Measurements from ENCODE around the gene DNAJB1. TPM values are rescaled to one million over a fixed set of nuclear protein-coding genes. Genes with fewer than 3 reads are reported as not detected.

DNAJB1 gene
- total RNA-seq, 1 experiment from 2014 or later = 77.7 TPM

DNA sequence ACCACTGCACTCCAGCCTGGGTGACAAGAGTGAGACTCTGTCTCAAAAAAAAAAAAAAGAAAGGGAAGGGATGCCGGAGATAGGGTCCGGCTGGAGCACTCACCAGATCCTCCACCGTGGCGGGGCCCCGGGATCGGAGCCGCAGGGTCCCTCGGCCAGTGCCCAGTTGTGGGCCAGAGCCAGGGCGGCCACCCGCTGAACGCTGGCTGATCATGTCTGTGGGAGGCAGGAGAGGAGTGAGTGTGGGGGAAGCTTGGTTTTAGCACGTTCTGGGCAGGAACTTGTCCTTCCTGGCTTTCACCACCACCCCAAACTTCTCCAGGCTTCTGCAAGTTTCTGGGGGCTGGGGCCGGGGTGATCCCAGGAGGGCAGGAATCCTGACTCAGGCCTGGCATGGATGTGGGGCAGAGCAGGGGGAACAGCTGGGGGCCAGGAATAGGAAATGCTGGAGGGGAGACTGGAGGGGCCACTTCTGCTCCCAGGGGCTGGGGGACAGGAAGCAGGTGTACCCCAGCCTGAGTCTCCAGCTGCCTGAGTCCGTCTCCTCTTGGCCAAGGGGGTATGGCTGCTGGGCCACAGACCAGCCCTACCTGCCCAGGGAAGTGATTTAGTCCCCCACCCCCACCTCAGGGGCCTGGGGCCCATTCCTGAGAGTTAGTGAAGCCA lies 38.8 kb downstream of the DNAJB1 start:
- no peaks in the 10 kb centered on the region for H3K27me3 ChIP-seq (ENCODE audit: insufficient read depth, low read length)
- no peaks in the 10 kb centered on the region; the same call in 1 of the 2 replicates for H3K4me1 ChIP-seq (ENCODE audit: insufficient read depth, low read length)
- no peak overlapping the region for H3K14ac ChIP-seq (ENCODE audit: insufficient read depth, low read length)
- Mint-ChIP-seq H3K27me3 (ENCODE audit: low read depth) (no peaks in the 10 kb centered on the region), H3K27ac (no peak overlapping the region), H3K36me3 (ENCODE audit: insufficient read depth in 1 of 3, low read depth in 3 of 3) (peaks cover 10 to 38% (median 23%) of the 10 kb centered on the region in 3 experiments; a peak in 6 of 7 replicates), H3K9me3 (no peaks in the 10 kb centered on the region; a peak in 1 of 5 replicates), H3K4me1 (peaks cover 14 to 29% of the 10 kb centered on the region in 2 experiments), H3K4me3 (no peak overlapping the region; a peak in 1 of 5 replicates)
- no peak overlapping the region for H3K4me2 ChIP-seq (ENCODE audit: insufficient read depth, insufficient read length, low read length)
- H3K27ac ChIP-seq (ENCODE audit: insufficient read length, low read depth, low read length) = no peak overlapping the region
- no peak overlapping the region for H3K4ac ChIP-seq (ENCODE audit: low read depth, low read length)
- peaks cover 3% of the 10 kb centered on the region for H3K23me2 ChIP-seq (ENCODE audit: insufficient read length, low read depth, low read length, poor library complexity, severe bottlenecking)
- no peaks in the 10 kb centered on the region for H4K20me1 ChIP-seq (ENCODE audit: control insufficient read depth, insufficient read depth, insufficient read length)
- no peak overlapping the region for H2AK5ac ChIP-seq (ENCODE audit: insufficient read length, low read length)
- H3K9ac ChIP-seq (ENCODE audit: extremely low read depth, insufficient read length, low read length) = no peak overlapping the region
- no peak overlapping the region for H4K8ac ChIP-seq (replicated peaks; ENCODE audit: insufficient read length, low read depth, low read length)
- H2BK12ac ChIP-seq (ENCODE audit: insufficient read length, low read depth, low read length) = no peak overlapping the region
- no peak overlapping the region for H3K56ac ChIP-seq (ENCODE audit: insufficient read length, low read depth, low read length)
- no peaks in the 10 kb centered on the region for H3K9me3 ChIP-seq (ENCODE audit: control insufficient read depth, low read depth, low read length)
- TF ChIP-seq, protein P1, sequence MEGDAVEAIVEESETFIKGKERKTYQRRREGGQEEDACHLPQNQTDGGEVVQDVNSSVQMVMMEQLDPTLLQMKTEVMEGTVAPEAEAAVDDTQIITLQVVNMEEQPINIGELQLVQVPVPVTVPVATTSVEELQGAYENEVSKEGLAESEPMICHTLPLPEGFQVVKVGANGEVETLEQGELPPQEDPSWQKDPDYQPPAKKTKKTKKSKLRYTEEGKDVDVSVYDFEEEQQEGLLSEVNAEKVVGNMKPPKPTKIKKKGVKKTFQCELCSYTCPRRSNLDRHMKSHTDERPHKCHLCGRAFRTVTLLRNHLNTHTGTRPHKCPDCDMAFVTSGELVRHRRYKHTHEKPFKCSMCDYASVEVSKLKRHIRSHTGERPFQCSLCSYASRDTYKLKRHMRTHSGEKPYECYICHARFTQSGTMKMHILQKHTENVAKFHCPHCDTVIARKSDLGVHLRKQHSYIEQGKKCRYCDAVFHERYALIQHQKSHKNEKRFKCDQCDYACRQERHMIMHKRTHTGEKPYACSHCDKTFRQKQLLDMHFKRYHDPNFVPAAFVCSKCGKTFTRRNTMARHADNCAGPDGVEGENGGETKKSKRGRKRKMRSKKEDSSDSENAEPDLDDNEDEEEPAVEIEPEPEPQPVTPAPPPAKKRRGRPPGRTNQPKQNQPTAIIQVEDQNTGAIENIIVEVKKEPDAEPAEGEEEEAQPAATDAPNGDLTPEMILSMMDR (conservative IDR thresholded peaks at IDR 0.05) = no peak
- no peak for DNase-seq
- no peak overlapping the region for H2BK20ac ChIP-seq (ENCODE audit: low read depth, low read length, poor library complexity, severe bottlenecking)
- H3K23ac ChIP-seq (ENCODE audit: insufficient read length, low read depth, low read length) = no peak overlapping the region
- H3K79me2 ChIP-seq (ENCODE audit: insufficient read depth, low read length) = no peaks in the 10 kb centered on the region
- no peak overlapping the region for H4K5ac ChIP-seq (ENCODE audit: insufficient read length, low read depth, low read length)
- H3K79me1 ChIP-seq (ENCODE audit: insufficient read depth, low read depth, low read length, poor library complexity, severe bottlenecking) = no peaks in the 10 kb centered on the region
- no peak overlapping the region for H2BK15ac ChIP-seq (ENCODE audit: low read depth, low read length)
- no peak overlapping the region for H4K91ac ChIP-seq (ENCODE audit: insufficient read length, low read depth, low read length)
- no peak overlapping the region for H2BK5ac ChIP-seq (ENCODE audit: insufficient read length, low read length)
- H2AFZ ChIP-seq (ENCODE audit: low read length) = no peak overlapping the region
- no peak overlapping the region for H2BK120ac ChIP-seq (ENCODE audit: low read depth, low read length, poor library complexity, severe bottlenecking)
- no peak overlapping the region for H3K18ac ChIP-seq (ENCODE audit: insufficient read length, low read depth, low read length)
- H3T11ph ChIP-seq (ENCODE audit: low read length) = no peak overlapping the region
- no CpG with 5 or more reads among the region's 14 CpGs for WGBS (ENCODE audit: extremely low coverage, insufficient read length, low lambda C conversion rate)

Measured in H9 (cell line).